ENCODE results near the gene PDE4D.

PDE4D gene

DNA sequence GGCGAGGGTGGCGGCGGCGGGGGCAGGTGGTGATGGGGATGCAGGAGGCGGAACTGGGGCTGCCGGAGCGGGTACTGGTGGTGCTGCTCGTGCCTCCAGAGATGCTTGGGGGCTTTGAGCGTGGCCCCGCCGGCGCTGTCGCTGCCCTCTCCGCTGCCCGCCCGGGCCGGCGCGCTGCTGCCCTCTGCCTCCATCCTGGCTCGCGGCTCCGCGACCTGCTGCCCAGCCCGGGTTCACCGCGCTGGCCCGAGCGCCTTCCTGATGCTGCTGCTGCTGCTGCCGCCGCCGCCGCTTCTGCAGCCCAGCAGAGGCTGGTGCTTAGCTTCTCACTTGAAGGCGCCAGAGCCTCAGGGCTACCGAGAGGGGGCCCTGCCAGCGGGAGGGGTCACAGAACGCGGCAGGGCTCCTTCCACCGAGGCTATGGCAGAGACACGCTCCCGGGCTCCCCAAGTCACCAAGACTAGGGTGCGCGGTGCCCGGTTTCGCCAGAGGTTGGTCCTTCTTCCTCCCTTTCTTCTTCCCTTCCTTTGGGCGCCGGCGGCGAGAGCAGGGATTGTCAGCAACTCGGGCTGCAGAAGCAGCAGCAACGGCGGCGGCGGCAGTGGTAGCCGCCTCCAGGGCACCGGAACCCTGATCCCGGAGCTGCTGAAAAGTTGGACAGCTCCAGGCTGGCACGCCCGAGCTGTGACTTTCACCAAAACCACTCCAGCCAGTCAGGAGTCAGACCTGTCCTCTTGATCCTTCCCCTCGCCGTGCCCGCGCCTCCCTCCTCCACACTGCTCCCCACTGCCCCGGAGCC, at the start of gene PDE4D:
TSS of gene PDE4D (minus strand) at position 298 of the 799 bp plus-strand sequence.
- DNase-seq (ENCODE audit: low read depth) = peak; percentile 63

DNA sequence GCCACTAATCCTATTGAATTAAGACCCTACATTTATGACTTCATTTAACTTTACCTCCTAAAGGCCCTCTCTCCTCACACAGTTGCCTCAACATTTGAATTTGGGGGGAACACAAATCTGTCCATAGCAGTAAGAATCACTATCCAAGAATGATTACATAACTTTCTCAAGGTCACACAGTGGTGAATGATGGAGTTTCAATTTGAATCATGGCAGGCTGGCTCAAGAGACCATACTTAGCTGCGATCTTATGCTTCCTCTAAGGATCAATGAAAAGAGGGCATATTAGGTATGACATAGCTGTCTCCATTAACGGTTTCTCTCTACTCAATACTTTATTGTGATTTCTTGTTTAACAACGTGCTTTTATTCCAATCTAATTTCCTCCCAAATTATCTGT, 44.1 kb upstream of the PDE4D start:
- no peak for DNase-seq (ENCODE audit: low read depth)

DNA sequence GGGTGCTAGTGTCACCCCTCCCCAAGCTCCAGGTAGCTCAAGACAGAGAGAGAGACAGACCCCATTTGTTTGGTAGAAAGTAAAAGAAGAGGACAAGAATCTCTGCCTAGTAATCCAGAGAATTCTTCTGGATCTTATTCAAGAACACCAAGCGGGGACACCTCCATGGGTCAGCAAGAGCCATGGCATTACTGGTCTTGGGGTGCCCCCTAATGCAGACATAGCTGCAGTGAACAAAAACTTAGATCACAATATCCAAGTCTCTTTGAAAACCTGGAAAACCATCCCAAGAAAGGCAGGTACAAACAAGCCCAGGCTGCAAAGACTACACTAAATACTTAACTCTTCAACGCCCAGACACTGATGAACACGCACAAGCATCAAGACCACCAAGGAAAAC, 29.9 kb upstream of the PDE4D start:
- peak; percentile 64 for DNase-seq (ENCODE audit: low read depth)

DNA sequence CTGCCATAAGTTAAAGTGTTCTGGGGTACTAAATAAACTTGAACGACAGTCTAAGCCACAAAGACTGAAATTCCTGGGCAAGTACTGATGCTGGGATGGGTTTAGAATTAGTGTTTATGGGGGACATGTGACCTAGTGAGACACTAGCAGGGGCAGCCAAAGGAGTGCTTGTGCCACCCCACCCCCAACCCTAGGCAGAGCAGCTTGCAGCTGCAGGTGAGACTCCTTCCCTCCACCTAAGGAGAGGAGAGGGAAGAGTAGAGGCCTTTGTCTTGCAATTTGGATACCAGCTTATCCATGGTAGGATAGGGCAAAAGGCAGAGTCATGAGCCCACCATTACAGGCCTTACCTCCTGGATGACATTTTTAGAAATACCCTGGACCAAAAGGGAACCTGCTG, 28.7 kb upstream of the PDE4D start:
- no peak for DNase-seq (ENCODE audit: low read depth)

DNA sequence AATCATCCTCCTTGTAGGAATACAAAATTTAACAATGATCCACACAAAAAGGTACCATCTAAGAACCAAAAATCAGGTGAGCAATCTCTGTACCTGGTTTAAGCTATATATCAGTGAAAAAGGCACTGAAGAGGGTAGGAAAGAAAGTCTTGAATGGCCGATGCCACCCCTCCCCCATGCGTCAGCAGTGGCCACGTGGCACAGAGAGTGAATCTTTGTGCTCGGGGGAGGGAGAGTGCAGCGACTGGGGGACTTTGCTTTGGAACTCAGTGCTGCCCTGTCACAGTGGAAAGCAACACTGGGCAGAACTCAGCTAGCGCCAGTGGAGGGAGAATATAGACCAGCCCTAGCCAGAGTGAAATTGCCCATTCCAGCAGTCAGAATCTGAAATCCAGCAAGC, 28.3 kb upstream of the PDE4D start:
- DNase-seq (ENCODE audit: low read depth) = no peak

DNA sequence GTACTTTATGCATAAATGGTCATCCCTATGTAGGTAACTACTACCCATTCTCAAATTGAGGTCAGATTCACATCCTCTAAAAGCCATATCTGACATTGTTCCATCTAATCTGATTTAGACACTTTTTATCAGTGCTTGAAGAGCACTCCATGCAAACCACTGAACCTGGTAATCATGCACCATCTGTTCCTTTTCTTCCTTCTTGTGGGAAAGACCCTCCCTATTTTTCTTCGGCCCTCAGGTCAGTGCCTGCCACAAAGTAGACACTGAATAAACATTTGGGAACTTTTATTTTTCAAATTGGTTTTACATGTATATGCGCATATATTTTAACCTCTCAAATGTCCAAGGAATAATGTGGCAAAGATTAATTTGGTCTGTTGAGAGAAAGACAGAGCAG, 26.0 kb upstream of the PDE4D start:
- DNase-seq (ENCODE audit: low read depth) = no peak

DNA sequence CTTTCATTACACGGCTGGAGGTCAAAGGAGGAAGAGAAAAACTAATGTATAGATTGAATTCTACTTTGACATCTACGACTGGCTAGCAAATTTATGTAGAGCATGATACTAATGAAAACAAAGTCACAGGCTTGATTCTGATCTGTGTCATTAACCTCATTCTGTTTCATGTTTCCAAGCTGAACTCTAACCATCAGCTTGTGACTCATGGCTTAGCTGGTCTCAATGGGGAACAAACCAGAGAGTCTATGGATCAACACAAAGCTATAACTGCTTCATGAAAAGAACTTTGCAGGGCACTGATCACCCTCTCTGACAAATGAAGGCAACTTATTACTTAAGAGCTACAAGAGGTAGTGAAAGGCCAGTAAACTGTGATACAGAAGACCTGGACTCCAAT, 23.6 kb upstream of the PDE4D start:
- DNase-seq (ENCODE audit: low read depth) = peak; percentile 45

DNA sequence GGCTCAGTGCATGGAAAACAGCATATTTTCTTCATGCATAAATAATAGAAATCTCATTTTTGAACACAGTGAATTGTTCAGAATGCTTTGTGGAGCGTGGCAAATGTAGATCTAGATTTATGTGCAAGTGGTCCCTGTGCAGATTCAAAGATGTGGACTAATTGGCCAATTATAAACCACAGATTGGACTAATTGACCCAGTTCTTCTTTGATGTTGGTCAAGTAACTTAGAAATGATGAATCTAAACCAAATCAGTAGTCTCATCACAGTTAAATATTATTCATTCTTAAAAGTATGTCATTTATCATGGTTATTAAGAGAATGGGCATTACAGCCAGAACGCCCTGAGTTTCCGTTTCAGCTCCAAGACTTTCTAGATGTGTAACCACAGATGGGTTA, 11.7 kb upstream of the PDE4D start:
- DNase-seq (ENCODE audit: low read depth) = no peak

DNA sequence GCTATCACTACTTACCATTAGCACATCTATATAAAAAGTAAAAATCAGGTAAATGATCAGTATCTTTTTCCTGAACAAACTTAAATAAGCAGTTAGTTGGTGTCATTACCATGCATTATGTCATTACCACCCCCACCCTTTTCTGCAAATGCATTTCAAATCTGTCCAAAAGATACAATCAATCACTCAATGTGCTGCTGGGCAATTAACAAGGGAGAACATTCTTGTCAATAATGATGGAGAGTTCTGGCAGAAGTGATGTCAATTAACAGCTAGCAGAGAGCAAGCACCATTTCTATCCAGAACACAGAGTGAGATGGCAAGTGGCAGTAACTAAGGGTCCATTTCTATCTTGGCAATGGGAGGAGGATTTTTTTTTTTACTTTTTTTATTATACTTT, 3.5 kb upstream of the PDE4D start:
- DNase-seq (ENCODE audit: low read depth) = no peak

DNA sequence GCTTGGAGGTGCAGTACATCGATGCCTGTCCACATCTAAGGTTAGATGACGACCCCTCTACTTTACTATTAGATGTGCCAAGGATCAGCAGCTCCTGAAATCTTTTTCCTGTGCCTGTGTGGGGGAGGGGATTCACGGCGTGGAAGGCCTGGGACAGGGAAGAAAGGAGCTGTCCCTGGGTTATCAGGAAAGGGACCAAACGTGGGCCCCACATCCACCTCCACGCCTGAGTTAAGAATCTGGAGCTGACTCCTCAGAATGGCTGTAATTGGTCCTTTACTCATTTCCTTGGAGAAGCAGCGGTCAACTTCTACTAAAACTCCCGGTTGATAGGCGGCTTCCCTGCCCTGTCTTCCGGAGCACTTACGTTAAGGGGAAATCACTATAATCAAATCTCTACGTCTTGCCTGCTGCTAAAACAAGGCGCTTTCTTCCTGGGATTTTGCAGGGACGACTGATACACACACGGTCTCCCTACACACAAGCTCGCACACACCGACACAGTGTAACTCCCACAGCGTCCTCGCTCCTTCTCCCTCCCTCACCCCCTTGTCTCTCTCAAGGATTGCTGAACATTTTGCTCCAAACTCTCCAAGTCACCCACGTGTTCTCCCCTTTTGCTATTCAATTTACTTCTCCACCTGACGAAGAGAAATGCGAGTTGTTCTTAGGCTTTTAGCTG, 1.4 kb downstream of the PDE4D start:
- DNase-seq (ENCODE audit: low read depth) = peak; percentile 44

DNA sequence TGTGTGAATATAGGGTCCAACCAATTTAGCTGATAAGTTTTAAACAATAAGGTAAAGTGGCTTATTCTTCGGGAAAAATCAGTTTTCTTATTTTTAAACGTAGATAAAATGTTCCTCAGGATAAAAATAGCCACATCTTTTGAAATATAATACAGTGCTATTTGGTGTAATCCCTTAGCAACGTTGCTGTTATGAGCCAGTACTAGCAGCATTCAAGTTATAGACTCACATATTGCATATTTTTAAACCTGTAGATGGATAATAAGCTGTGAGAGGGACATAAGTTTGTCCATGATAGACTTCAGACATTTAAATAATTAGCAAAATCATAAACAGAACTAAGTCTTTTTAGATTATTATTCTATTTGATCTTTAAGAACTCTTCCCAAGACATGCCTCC, 6.3 kb downstream of the PDE4D start:
- DNase-seq (ENCODE audit: low read depth) = peak; percentile 54

DNA sequence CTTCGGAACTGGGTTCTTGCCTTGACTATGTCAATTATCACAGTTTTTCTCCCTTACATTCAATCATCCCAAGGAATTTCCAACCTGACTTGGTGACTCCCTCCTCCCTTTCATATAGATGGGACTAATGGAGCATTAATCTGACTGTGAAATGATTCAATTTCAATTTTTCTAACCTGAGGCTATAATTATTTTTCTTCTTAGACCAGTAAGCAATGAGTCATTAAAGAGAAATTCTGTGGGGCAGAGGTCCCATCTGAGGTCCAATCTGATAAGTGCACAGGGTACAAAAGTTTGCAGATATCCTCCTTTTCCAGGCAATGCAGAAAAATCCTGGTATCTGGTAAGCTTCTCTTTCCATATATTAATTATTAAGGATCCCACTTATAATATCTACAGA, 18.9 kb downstream of the PDE4D start:
- DNase-seq (ENCODE audit: low read depth) = peak; percentile 77

DNA sequence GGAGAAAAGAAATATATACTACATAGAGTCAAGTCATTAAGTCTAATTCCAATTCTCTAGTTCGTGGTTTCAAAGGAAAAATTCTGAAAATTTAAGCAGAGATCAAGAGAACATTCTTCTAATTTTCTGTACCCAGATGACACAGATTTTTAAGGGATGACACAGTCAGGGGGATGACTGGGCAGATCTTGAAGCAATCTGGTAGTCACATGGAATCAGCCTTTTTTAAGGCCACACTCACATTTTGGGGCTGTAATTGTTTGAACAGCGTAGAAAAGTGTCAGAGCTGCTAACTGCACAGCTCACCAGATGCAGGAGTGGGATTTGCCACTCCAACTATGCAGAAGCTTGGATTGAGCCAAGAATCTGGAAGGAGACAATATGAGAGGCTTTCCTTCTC, 20.4 kb downstream of the PDE4D start:
- DNase-seq (ENCODE audit: low read depth) = peak; percentile 95

DNA sequence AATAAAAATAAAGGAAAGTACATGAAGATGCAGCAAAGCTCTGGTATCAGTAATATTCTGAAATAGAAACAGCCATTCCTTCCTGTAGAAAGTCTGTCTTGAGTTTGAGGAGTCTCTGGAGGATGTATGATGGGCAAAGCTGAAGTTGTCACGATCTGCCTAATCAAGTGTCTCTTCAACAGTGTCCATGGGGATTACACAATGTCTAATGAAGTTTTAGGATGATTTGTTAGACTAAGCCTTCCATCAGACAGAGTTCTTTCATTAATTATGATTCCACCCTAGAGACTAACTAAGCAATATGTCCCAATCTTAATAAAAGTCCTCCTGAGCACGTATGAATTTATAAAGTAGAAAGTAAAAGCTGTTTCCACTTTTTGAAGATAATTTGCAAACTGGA, 26.9 kb downstream of the PDE4D start:
- DNase-seq (ENCODE audit: low read depth) = no peak

DNA sequence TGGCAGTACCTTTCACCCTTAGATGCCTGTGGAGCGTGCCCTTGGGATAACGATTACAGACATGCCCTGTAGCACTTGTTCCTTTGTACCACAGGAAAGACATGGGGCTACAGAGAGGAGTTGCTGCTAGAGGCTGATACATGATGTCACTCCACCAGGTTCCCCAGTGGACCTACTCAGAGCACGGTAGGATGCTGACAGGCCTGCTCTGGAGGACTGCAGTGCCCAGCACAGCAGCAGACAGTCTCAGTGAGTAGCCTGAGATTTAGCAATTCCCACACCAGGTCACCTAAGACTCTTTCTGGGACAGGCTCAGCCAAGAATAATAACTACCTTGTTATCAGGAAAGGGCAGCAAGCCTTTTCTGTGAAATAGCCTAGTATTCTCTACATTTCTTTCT, 28.8 kb downstream of the PDE4D start:
- no peak for DNase-seq (ENCODE audit: low read depth)

DNA sequence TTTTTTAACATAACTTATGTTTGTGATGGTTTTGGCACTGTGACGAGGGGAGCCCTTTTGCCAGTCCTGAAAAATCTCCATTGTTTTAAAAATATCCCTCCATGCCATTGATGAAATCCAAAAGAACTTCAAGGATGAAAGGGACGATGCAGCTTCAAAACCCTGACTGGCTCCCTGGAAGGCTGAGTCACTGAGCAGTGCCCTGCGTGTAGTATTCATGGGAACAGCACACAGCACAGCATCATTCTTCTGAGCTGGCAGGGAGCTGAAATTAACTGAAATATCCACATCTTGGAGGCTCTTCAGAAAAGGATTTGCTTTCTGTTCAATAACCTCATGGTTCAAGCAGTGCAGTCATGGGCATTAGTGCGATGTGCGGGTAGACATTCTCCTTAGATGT, 29.7 kb downstream of the PDE4D start:
- DNase-seq (ENCODE audit: low read depth) = peak; percentile 62

DNA sequence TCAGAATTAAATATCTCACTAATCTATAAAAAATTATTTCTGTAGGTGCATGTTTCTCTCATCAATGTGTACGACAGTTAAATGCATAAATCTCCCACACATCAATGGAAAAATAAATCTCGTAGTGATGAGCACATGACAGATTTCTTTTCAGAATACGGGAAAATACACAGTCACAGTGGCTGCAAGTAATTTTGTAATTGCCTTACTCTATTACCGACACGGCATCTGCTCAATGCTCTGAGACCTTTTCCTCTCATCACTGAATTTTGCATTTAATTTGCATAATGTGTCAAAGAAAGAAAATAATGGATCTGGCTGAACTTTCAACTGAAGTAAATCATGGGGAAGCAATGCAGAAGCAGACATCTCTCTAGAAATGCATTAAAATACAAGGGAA, 37.2 kb downstream of the PDE4D start:
- DNase-seq (ENCODE audit: low read depth) = no peak

DNA sequence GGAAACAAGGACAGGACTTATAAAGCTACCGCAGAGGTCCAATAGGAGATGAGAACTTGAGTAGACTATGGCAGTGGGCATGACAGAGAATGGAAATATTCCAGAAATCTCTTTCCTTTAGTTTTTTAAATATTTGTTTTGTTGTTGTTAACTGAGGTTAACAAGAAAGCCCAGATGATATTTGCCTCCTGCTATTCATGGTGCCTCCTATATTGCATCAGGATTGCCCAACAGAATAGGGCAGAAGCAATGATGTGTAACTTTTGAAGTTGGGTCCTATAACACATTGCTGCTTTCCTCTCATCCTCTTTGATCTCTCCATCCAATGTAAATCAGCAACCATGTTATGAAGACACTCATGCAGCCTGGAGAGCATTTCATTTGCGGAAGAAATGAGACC, 42.8 kb downstream of the PDE4D start:
- DNase-seq (ENCODE audit: low read depth) = no peak

DNA sequence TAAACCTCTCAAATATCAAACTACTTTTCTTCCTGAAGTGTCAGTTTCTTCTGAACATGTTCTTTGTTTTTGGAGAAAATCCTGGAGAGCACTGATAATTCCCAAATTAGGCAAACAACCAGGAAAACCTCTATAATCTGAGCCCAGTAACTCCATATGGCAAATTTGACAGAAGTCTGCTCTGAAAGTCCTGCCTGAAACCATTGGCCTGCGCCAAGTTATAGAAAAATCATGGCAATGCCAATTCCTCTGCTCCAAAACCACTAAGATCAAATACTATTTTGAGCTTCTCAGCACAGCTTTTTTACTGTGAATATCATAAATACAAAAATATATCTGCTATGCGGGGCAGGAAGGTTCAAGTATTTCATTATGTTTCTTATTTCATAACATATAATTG, 45.9 kb downstream of the PDE4D start:
- no peak for DNase-seq (ENCODE audit: low read depth)

DNA sequence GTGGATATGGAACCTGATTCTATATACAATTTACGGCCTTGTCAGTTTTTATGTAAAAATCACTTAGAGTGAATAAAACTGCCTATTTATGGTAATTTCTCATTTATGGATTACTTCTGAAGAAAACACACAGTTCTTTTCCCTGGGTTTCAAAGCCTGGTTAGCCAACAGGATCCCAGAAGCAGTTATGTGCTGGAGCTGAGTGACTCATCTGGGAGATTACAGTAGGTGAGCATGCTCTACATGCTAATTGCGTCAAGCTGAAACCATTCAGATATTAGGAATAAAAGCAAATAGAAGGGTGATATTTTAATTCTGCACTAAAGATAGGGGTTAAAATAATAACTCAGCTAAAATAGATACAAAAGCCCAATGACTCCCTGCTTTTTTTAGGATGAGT, 47.8 kb downstream of the PDE4D start:
- peak; percentile 91 for DNase-seq (ENCODE audit: low read depth)

DNA sequence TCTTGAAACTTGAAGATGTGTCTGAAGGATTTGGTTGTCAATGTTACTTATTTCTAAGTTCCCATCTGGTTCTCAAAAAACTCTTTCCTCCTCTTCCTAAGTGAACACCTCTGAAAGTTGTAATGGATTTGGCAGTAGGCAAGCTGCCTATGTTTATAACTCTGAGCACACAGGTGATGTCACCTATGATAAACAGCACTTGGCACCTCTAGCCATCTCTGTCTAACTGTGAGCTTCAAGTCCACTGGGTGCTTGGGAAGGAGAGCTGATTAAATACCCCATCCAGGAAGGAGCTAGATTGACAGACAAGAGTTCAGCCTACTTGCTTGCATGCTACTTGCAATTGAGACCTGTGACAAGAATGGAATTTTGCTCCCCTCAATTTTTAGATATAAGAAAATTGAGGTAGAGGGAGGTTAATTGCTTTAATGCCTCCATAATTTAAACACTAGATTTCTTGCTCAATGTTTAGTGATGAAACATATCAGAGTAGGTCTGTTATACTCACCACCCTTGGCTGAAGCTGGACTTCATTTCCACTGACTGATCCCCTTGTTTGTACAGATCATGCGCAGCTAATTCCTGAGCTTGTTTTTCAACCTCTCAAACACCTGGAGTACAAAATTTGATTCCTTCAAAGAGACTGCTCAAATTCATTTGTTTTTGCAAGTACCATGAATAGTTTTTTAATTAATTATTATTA, 49.9 kb downstream of the PDE4D start:
- peak; percentile 84 for DNase-seq (ENCODE audit: low read depth)

DNA sequence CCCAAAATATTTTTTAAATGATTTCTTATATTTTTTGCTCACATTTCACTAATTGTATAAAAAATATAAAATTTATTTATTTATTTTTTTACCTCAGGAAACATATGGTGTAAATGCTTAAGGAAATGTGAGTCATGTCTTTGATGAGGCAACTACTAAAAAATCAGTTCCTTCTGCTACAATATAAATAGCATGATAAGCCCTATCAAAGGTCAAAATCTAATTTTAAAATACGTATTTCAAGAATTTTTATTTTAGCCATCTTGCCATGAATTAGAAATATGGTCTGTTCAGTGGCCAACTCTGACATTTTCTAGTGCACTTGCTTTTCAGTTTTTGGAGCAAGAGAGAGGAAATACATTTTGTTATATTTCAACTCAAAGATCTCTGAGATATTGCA, 50.5 kb downstream of the PDE4D start:
- peak; percentile 82 for DNase-seq (ENCODE audit: low read depth)

DNA sequence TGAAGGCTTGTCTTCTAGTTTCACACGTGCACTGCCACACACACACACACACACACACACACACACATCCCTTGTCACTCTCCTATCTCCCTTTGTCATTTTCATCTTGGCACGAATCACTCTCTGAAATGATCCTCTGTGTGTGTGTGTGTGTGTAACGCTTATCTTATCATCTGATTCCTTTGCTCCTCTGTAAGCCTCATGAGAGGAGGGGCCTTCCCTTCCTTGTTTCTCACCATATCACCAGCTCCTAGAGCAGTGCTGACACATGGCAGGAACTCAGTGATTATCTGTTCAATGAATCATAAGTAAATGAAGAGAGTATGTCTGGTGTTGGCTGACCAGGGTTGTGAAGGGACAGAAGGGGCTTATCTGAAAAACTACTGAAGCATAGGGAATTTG, 53.3 kb downstream of the PDE4D start:
- DNase-seq (ENCODE audit: low read depth) = peak; percentile 93

Data from iris pigment epithelial cell (primary cell).